Measurements from ENCODE around the gene STRN.

- TF ChIP-seq POLR2A (IDR thresholded peaks at IDR 0.05): no peak
- TF ChIP-seq CTCF (IDR thresholded peaks at IDR 0.05): no peak
These were observed 47.1 kb downstream of the STRN start for GRCh38 chr2:36919041-36919837.

Measured in thyroid gland (tissue), 4 donors.